Measurements from ENCODE around the gene NPTXR. TPM values are rescaled to one million over a fixed set of nuclear protein-coding genes. Genes with fewer than 3 reads are reported as not detected.
A peak's percentile ranks its signal among the peaks of the same experiment; 100 is the strongest.

Gene NPTXR
- total and polyA plus RNA-seq, 9 donors, result 2.2 to 8.7 (median 5.8) TPM

DNA sequence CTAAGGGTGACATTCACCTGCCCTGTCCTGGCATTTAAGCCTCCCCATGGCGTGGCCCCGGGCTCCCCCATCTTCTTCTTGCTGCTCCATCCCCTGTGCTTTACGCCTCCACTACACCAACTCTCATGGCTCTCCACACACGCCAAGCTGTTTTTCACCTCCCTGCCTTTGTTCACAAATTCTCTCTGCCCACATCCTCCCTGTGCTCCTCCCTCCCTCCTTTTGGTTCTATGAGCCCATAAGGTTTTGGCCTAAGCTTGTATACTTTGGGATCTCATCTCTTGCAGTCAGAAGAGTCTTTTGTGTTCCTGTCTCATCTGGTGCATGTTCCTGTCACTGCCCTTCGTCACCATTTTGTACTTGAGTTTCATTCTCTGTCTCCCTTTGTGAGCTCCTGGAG lies 45.3 kb downstream of the NPTXR start:
- Histone ChIP-seq H3K27me3 (ENCODE audit: control insufficient read depth, insufficient read depth, low read length) (peaks cover 19% of the 10 kb centered on the region), H3K9me3 (replicated peaks; ENCODE audit: control insufficient read depth, low read depth, low read length) (no peaks in the 10 kb centered on the region), H3K4me1 (ENCODE audit: control insufficient read depth, insufficient read depth, low read length) (peaks cover 9% of the 10 kb centered on the region), H3K4me3 (ENCODE audit: low read length) (no peak overlapping the region), H3K27ac (ENCODE audit: low read length) (no peak overlapping the region), H3K36me3 (ENCODE audit: control insufficient read depth, insufficient read depth, low read length) (no peaks in the 10 kb centered on the region)
- no peak for DNase-seq
- WGBS (ENCODE audit: insufficient coverage), result 70% methylated on average over 5 of the region's 5 CpGs

DNA sequence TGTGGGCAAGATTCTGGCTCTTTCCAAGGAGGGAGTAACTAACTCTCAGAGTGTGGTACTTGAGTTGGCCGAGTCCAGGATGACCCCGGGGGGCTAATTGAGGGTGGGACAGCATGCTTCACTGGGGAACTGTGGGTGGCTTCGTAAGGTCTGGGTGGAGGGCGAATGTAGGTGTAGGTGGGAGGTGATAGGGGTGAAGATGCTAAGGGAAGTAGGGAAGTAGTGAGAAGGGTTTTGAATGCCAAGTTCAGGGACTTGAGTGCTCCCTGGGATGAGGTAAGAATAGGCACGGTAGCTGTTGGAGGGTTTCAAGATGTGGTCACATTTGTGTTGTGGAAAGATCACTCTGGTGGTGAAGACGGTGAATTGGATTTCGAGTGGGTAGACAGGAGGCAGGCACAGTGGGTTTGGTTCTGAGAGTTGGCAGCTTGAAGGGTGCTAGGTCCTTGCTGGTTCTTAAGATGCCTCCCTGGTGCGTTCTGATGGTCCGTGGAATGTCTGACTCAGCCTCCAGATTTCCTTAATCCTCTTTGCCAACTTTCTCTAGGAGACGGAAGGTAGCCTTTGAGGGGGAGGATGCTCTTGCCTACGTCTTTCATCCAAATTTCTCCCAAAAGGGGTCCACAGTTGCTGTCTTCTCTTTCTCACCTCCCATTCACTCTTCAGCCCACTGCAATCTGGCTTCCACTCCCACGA lies 47.4 kb downstream of the NPTXR start:
- 77% methylated on average over 8 of the region's 12 CpGs for WGBS (ENCODE audit: insufficient coverage)
- Histone ChIP-seq H3K4me1 (ENCODE audit: control insufficient read depth, insufficient read depth, low read length) (peaks cover 10% of the 10 kb centered on the region), H3K4me3 (ENCODE audit: low read length) (no peak overlapping the region), H3K27me3 (ENCODE audit: control insufficient read depth, insufficient read depth, low read length) (peaks cover 13% of the 10 kb centered on the region), H3K27ac (ENCODE audit: low read length) (no peak overlapping the region), H3K9me3 (replicated peaks; ENCODE audit: control insufficient read depth, low read depth, low read length) (no peaks in the 10 kb centered on the region), H3K36me3 (ENCODE audit: control insufficient read depth, insufficient read depth, low read length) (no peaks in the 10 kb centered on the region)
- DNase-seq, result no peak

DNA sequence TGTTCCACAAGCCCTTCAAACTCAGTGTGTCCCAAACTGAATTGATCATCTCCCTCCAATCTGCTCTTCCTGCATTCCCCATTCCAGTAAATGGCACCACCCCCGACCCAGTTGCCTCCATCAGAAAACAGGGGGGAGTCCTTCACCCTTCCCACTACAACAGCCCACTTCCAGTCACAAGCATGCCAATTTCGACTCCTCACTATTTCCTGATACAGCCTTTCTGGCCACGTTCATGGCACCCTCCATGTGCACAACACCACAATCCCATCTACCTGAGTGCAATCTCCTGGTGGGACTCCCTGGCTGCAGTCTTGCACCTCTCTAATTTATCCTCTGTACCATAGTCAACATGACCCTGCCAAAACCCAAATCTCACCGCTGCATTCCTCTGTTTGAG lies 48.3 kb downstream of the NPTXR start:
- no peaks in the 10 kb centered on the region for H3K36me3 ChIP-seq (ENCODE audit: control insufficient read depth, insufficient read depth, low read length)
- DNase-seq, result no peak
- 66% methylated on average over 3 of the region's 4 CpGs for WGBS (ENCODE audit: insufficient coverage)

DNA sequence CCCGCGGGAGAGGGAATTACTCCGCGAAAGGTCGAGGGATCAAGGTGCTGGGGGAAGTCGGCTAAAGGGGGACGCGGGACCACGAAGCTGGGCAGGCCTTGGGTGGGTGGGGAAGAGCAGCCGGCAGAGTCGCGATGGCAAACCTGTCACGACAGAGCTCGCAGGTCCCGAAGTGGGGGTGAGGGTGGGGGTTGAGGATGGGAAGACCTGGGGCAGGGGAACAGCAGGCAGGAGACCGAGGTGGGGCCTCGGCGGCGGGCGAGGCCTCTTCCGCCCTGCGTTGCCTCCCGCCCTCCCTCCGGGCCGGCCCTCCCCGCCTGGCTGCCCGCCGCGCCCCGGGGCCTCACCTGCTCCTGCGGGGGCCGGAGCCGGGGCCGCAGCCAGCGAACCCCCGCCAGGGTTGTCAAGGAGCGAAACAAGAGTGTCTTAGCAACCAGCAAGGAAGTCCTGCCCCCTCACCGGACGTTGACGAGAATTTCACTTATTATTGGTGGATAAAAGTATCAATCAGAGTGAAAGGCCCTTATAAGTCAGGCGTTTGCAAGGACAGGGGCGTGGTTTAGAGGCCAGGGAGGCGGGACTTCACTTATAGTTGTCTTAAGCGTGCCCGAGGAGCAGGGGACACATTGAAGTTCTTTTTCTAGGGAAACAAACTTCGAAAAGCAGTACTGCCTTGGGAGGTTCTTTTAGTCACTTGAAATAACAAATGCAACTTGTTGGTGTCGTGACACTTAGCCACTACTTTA lies 49.9 kb downstream of the NPTXR start, which contains the start of gene DNAL4:
Gene DNAL4, minus strand, starts transcription at position 423 of the 746 bp plus-strand sequence. CDS start 11,412 bp downstream, outside the sequence.
- Histone ChIP-seq H3K27me3 (ENCODE audit: control insufficient read depth, insufficient read depth, low read length) (peaks cover 12% of the 10 kb centered on the region), H3K4me1 (ENCODE audit: control insufficient read depth, insufficient read depth, low read length) (peaks cover 12% of the 10 kb centered on the region), H3K9me3 (replicated peaks; ENCODE audit: control insufficient read depth, low read depth, low read length) (no peaks in the 10 kb centered on the region), H3K4me3 (ENCODE audit: low read length) (peak within 1 kb of the TSS; percentile 55), H3K27ac (ENCODE audit: low read length) (peak within 1 kb of the TSS; percentile 70), H3K36me3 (ENCODE audit: control insufficient read depth, insufficient read depth, low read length) (peaks cover 11% of the 10 kb centered on the region)
- DNase-seq, result peak; percentile 99
- WGBS (ENCODE audit: insufficient coverage), result 0% methylated on average over 39 of the region's 47 CpGs

More for the DNA sequence above, 48.3 kb downstream of the NPTXR start:
- Histone ChIP-seq H3K4me3 (ENCODE audit: low read length) (no peak overlapping the region), H3K27me3 (ENCODE audit: control insufficient read depth, insufficient read depth, low read length) (peaks cover 12% of the 10 kb centered on the region), H3K27ac (ENCODE audit: low read length) (no peak overlapping the region), H3K4me1 (ENCODE audit: control insufficient read depth, insufficient read depth, low read length) (peaks cover 10% of the 10 kb centered on the region), H3K9me3 (replicated peaks; ENCODE audit: control insufficient read depth, low read depth, low read length) (no peaks in the 10 kb centered on the region)

DNA sequence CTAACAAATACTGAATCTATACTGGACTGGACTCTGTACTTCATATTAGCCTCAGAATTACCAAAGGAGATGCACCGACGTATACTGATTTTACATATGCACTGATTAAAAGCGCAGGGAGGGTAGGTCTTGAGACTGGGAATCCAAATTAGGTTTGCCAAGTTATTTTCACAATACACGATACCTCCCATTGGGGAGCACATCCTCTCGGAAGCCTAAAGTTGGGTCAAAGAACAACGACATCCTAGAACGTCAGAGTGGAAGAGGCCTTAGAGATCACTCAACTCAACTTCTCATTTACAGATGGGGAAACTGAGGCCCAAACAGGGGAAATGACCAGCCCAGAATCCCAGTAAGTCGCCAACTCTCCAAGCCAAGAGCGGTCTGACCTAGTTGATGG lies 50.5 kb downstream of the NPTXR start:
- WGBS (ENCODE audit: insufficient coverage), result 0% methylated on average over 2 of the region's 9 CpGs

DNA sequence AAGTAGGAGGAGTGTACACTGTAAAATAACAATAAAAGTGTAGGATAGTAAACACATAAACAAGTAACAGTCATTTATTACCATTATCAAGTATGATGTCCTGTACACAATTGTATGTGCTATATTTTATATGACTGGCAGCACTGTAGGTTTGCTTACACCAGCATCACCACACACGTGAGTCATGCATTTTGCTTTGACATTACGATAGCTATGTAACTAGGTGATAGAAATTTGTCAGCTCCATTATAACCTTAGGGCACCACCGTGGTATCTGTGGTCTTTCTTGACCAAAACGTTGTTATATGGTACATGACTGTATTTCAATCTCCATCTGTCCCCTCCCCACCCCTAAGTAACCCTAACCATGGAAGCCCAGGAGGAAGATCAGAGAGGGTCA lies 51.0 kb downstream of the NPTXR start:
- no CpG with 5 or more reads among the region's 4 CpGs for WGBS (ENCODE audit: insufficient coverage)
- Histone ChIP-seq H3K27me3 (ENCODE audit: control insufficient read depth, insufficient read depth, low read length) (peaks cover 8% of the 10 kb centered on the region), H3K9me3 (replicated peaks; ENCODE audit: control insufficient read depth, low read depth, low read length) (no peaks in the 10 kb centered on the region), H3K27ac (ENCODE audit: low read length) (no peak overlapping the region), H3K4me1 (ENCODE audit: control insufficient read depth, insufficient read depth, low read length) (peaks cover 22% of the 10 kb centered on the region), H3K4me3 (ENCODE audit: low read length) (no peak overlapping the region), H3K36me3 (ENCODE audit: control insufficient read depth, insufficient read depth, low read length) (peaks cover 11% of the 10 kb centered on the region)
- no peak for DNase-seq

More for the DNA sequence above, 50.5 kb downstream of the NPTXR start:
- Histone ChIP-seq H3K9me3 (replicated peaks; ENCODE audit: control insufficient read depth, low read depth, low read length) (no peaks in the 10 kb centered on the region), H3K36me3 (ENCODE audit: control insufficient read depth, insufficient read depth, low read length) (peaks cover 11% of the 10 kb centered on the region), H3K27me3 (ENCODE audit: control insufficient read depth, insufficient read depth, low read length) (peaks cover 12% of the 10 kb centered on the region), H3K4me3 (ENCODE audit: low read length) (peak overlapping the region; percentile 55), H3K27ac (ENCODE audit: low read length) (peak overlapping the region; percentile 1), H3K4me1 (ENCODE audit: control insufficient read depth, insufficient read depth, low read length) (peaks cover 18% of the 10 kb centered on the region)
- no peak for DNase-seq

DNA sequence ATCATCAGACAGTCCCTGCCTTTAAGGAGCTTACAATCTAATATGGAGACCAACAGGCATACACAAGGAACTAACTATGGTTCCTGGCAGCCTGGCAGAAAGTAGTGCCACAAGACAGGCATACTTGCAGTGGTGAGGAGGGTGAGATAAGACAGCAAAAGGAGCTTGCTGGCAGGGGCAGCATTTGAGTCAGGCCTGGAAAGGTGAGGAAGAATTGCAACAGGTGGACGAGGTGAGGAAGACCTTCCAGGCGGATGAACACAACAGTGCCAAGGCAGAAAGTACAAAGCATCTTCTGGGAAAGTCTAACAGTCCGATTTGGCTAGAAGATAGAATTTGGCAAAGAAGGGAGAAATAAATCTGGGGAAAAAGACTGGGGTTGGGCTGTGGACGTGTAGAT lies 54.2 kb downstream of the NPTXR start:
- no peaks in the 10 kb centered on the region for H3K9me3 ChIP-seq (replicated peaks; ENCODE audit: control insufficient read depth, low read depth, low read length)
- no peaks in the 10 kb centered on the region for H3K27me3 ChIP-seq (ENCODE audit: control insufficient read depth, insufficient read depth, low read length)
- peaks cover 11% of the 10 kb centered on the region for H3K36me3 ChIP-seq (ENCODE audit: control insufficient read depth, insufficient read depth, low read length)
- H3K4me3 ChIP-seq (ENCODE audit: low read length), result no peak overlapping the region
- 93% methylated on average over 4 of the region's 4 CpGs for WGBS (ENCODE audit: insufficient coverage)
- no peak for DNase-seq
- H3K27ac ChIP-seq (ENCODE audit: low read length), result no peak overlapping the region
- H3K4me1 ChIP-seq (ENCODE audit: control insufficient read depth, insufficient read depth, low read length), result peaks cover 25% of the 10 kb centered on the region

DNA sequence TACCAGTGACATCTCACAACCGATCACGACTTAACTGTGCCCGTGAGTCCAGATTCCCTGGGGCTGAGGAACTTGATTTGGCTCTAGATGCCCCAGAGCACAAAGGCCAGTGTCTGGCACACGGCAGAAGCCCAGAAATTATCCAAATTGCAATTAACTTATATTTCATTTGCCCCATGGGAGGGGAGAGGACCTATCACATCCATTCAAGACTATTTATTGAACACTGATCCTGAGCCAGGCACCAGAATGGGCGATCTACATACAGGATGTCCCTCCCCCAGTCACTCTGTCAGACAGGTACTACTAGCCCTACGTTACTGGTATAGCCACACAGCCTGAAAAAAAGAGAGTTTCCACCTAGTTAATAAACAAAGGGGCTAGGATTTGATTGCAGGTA lies 55.0 kb downstream of the NPTXR start:
- H3K4me1 ChIP-seq (ENCODE audit: control insufficient read depth, insufficient read depth, low read length), result peaks cover 21% of the 10 kb centered on the region
- no peaks in the 10 kb centered on the region for H3K27me3 ChIP-seq (ENCODE audit: control insufficient read depth, insufficient read depth, low read length)
- H3K36me3 ChIP-seq (ENCODE audit: control insufficient read depth, insufficient read depth, low read length), result peaks cover 11% of the 10 kb centered on the region
- H3K9me3 ChIP-seq (replicated peaks; ENCODE audit: control insufficient read depth, low read depth, low read length), result no peaks in the 10 kb centered on the region
- peak overlapping the region; percentile 66 for H3K27ac ChIP-seq (ENCODE audit: low read length)
- no CpG with 5 or more reads among the region's 6 CpGs for WGBS (ENCODE audit: insufficient coverage)
- DNase-seq, result no peak
- no peak overlapping the region for H3K4me3 ChIP-seq (ENCODE audit: low read length)

DNA sequence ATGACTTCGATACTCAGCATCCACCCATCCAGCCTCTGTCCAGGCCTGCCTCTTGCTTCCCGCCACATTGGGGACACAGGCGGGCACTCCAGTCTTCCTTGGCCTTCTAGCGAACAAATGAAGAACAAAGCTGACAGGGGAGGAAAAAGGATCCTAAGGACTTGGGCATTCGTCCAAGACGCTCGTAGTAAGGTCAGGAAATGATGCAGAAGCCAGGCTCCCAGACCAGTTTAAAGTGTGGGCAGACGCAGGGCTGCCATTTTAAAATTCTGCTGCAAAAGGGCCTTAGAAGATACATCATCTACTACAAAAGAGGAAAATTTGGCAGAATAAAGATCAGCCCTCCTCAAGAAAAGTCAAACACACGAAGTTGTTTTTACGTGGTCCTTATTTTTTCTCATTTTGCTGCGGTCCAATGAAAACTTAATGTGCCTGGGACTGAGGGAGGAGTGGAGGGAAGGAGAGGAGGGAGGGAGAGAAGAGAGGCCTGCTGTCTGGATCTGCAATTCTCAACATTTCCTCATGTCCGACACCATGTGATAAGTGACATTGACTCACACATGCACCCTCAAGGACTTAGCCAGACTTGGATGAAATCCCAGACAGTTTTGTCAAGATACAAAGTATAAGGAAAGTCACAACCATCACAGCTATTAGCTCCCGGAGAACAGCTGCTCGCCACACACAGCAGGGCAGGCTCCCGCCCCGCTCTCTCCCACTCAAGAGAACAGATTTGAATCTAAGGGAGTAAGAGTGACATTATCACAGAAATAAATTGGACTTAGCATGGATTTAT lies 55.6 kb downstream of the NPTXR start:
- Histone ChIP-seq H3K9me3 (replicated peaks; ENCODE audit: control insufficient read depth, low read depth, low read length) (no peaks in the 10 kb centered on the region), H3K4me1 (ENCODE audit: control insufficient read depth, insufficient read depth, low read length) (peaks cover 19% of the 10 kb centered on the region), H3K27me3 (ENCODE audit: control insufficient read depth, insufficient read depth, low read length) (no peaks in the 10 kb centered on the region), H3K4me3 (ENCODE audit: low read length) (no peak overlapping the region), H3K36me3 (ENCODE audit: control insufficient read depth, insufficient read depth, low read length) (peaks cover 11% of the 10 kb centered on the region), H3K27ac (ENCODE audit: low read length) (peak overlapping the region; percentile 66)
- WGBS (ENCODE audit: insufficient coverage), result 41% methylated on average over 6 of the region's 16 CpGs
- DNase-seq, result peak; percentile 95

DNA sequence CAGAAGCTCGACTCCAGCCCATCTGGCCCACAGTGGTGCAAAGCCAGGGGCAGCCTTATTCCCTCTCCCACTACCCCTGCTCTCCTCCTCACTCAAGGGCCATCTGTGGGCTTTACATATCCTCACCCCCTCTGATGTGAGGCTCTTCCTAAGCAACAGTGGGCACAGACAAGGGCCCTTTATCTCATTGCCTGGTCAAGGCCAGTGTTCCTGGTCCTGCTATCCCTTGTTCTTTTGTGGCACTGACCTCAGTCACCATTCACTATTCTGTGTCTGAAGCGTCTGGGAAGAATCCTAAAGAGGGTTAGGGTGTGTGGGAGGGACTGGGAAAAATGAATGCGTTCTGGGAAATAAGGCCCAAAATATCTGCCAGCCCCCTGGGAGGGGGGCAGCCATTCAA lies 57.2 kb downstream of the NPTXR start:
- WGBS (ENCODE audit: insufficient coverage), result 59% methylated on average over 2 of the region's 3 CpGs
- Histone ChIP-seq H3K36me3 (ENCODE audit: control insufficient read depth, insufficient read depth, low read length) (peaks cover 21% of the 10 kb centered on the region), H3K4me1 (ENCODE audit: control insufficient read depth, insufficient read depth, low read length) (peaks cover 21% of the 10 kb centered on the region), H3K27me3 (ENCODE audit: control insufficient read depth, insufficient read depth, low read length) (no peaks in the 10 kb centered on the region), H3K27ac (ENCODE audit: low read length) (no peak overlapping the region), H3K4me3 (ENCODE audit: low read length) (no peak overlapping the region), H3K9me3 (replicated peaks; ENCODE audit: control insufficient read depth, low read depth, low read length) (no peaks in the 10 kb centered on the region)
- no peak for DNase-seq
